ENCODE measurements around the gene RBM17.
"Not testable (repeated sequence)": the region's sequence is repeated elsewhere in the genome, so short reads cannot be mapped to it uniquely, and the experiment has no call there.

RBM17 gene

GRCh38 chr10:6114299-6114698 lies 25.5 kb downstream of the RBM17 start:
- no peak for DNase-seq

GRCh38 chr10:6114805-6115341 lies 26.0 kb downstream of the RBM17 start:
- peak in 1 of 2 experiments; percentile 22 for DNase-seq

- DNase-seq, result no peak
These were observed 26.6 kb downstream of the RBM17 start for GRCh38 chr10:6115411-6115810.

- DNase-seq, result no peak
These were observed 27.1 kb downstream of the RBM17 start for GRCh38 chr10:6115824-6116350.

- DNase-seq, result no peak
These were observed 28.0 kb downstream of the RBM17 start for GRCh38 chr10:6116806-6117205.

GRCh38 chr10:6117711-6118110 lies 28.9 kb downstream of the RBM17 start:
- DNase-seq, result no peak

- DNase-seq, result no peak
These were observed 30.6 kb downstream of the RBM17 start for GRCh38 chr10:6119423-6119822.

GRCh38 chr10:6119962-6120361 lies 31.1 kb downstream of the RBM17 start:
- no peak for DNase-seq

GRCh38 chr10:6120691-6121090 lies 31.9 kb downstream of the RBM17 start:
- no peak for DNase-seq

- DNase-seq, result no peak
These were observed 32.3 kb downstream of the RBM17 start for GRCh38 chr10:6121146-6121545.

- DNase-seq, result no peak
These were observed 34.7 kb downstream of the RBM17 start for GRCh38 chr10:6123532-6123931.

GRCh38 chr10:6124666-6125065 lies 35.8 kb downstream of the RBM17 start:
- DNase-seq, result no peak

- not testable (repeated sequence) for DNase-seq
These were observed 38.6 kb downstream of the RBM17 start for GRCh38 chr10:6127461-6127860.

GRCh38 chr10:6128087-6128486 lies 39.3 kb downstream of the RBM17 start:
- no peak for DNase-seq

- DNase-seq, result no peak
These were observed 39.9 kb downstream of the RBM17 start for GRCh38 chr10:6128591-6129251.

GRCh38 chr10:6130848-6131470 lies 42.1 kb downstream of the RBM17 start:
- no peak for DNase-seq

GRCh38 chr10:6133331-6134098 lies 44.7 kb downstream of the RBM17 start:
- DNase-seq, result no peak

- DNase-seq, result no peak
These were observed 45.4 kb downstream of the RBM17 start for GRCh38 chr10:6134099-6134823.

GRCh38 chr10:6135039-6135438 lies 46.2 kb downstream of the RBM17 start:
- DNase-seq, result no peak

- no peak for DNase-seq
These were observed 46.8 kb downstream of the RBM17 start for GRCh38 chr10:6135589-6136168.

- no peak for DNase-seq
These were observed 47.7 kb downstream of the RBM17 start for GRCh38 chr10:6136215-6137201.
